Measurements from ENCODE around the gene ENAM. TPM values are rescaled to one million over a fixed set of nuclear protein-coding genes. Genes with fewer than 3 reads are reported as not detected.

ENAM gene, protein sequence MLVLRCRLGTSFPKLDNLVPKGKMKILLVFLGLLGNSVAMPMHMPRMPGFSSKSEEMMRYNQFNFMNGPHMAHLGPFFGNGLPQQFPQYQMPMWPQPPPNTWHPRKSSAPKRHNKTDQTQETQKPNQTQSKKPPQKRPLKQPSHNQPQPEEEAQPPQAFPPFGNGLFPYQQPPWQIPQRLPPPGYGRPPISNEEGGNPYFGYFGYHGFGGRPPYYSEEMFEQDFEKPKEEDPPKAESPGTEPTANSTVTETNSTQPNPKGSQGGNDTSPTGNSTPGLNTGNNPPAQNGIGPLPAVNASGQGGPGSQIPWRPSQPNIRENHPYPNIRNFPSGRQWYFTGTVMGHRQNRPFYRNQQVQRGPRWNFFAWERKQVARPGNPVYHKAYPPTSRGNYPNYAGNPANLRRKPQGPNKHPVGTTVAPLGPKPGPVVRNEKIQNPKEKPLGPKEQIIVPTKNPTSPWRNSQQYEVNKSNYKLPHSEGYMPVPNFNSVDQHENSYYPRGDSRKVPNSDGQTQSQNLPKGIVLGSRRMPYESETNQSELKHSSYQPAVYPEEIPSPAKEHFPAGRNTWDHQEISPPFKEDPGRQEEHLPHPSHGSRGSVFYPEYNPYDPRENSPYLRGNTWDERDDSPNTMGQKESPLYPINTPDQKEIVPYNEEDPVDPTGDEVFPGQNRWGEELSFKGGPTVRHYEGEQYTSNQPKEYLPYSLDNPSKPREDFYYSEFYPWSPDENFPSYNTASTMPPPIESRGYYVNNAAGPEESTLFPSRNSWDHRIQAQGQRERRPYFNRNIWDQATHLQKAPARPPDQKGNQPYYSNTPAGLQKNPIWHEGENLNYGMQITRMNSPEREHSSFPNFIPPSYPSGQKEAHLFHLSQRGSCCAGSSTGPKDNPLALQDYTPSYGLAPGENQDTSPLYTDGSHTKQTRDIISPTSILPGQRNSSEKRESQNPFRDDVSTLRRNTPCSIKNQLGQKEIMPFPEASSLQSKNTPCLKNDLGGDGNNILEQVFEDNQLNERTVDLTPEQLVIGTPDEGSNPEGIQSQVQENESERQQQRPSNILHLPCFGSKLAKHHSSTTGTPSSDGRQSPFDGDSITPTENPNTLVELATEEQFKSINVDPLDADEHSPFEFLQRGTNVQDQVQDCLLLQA
- total RNA-seq: under 0.01 TPM in 1 of 2 replicates, not detected in the other

DNA sequence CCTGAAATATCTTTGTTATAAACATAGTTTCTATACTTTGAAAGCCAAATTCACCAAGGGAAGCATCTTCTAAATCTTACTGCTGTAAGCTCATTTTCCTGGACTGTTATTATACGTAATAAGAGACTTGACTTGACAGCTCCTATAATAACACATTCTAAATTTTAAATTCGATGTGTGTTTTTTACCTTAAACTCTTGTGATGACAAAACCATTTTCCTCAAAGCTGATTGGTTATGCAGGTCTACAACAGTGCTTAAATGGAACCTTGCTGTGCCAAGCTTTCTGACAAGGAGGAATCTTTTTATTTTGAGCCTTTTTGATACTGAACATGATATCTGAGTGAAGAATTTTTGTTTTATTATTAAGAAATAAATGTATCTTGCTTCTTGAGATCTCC lies at the start of gene ENAM:
Gene ENAM (plus strand): TSS at position 301 of the 400 bp plus-strand sequence. CDS start 757 bp downstream, outside the sequence.

GRCh38 chr4:70591955-70592582 lies 36.5 kb upstream of the ENAM start, which contains the start of gene AMBN:
Gene AMBN, plus strand, starts transcription at chr4:70592256. Its CDS starts 103 bp downstream, at chr4:70592359.

GRCh38 chr4:70666369-70666768 lies 37.8 kb downstream of the ENAM start, which contains the start of gene JCHAIN:
Gene JCHAIN, minus strand, starts transcription at chr4:70666508. Its CDS starts 18 bp downstream, at chr4:70666490.

GRCh38 chr4:70687821-70688794 lies 59.6 kb downstream of the ENAM start, which contains the start of gene UTP3:
Gene UTP3, plus strand, starts transcription at chr4:70688532. Its CDS starts 146 bp downstream, at chr4:70688678.

Other genes starting within 250 kb of the ENAM start
- not detected in 2 replicates for gene SMR3B, start 245.6 kb upstream of the ENAM start, total RNA-seq
- not detected in 2 replicates for gene OPRPN, start 230.8 kb upstream of the ENAM start, total RNA-seq
- gene MUC7, start 156.5 kb upstream of the ENAM start, total RNA-seq: not detected in 2 replicates
- not detected in 2 replicates for gene AMTN, start 110.2 kb upstream of the ENAM start, total RNA-seq
- gene AMBN, start 36.5 kb upstream of the ENAM start, total RNA-seq: not detected in 2 replicates
- gene JCHAIN, start 37.8 kb downstream of the ENAM start, total RNA-seq: 1.3 and 2.4 TPM in 2 replicates
- 11.3 and 14.1 TPM in 2 replicates for gene UTP3, start 59.8 kb downstream of the ENAM start, total RNA-seq
- 61.0 and 68.5 TPM in 2 replicates for gene RUFY3, start 93.2 kb downstream of the ENAM start, total RNA-seq
- gene GRSF1, start 211.1 kb downstream of the ENAM start, total RNA-seq: 63.0 and 67.5 TPM in 2 replicates